Brain microvascular endothelial cell (primary cell): ENCODE measurements around the gene RALGAPA2.

ENCODE experiments used
- DNase-seq: peaks from one replicate; pipeline ENCODE4 v3.0.0-alpha.2; 2020
- H3K27ac ChIP-seq: fragments of 250-450 bp; sonication (Bioruptor Pico); 2 replicates; pipeline ENCODE4 v1.5.1; 2020; ENCODE audit warnings: mild to moderate bottlenecking, moderate library complexity
- H3K27me3 ChIP-seq: fragments of 250-450 bp; sonication (Bioruptor Pico); replicated peaks from 2 replicates; pipeline ENCODE4 v1.5.1; 2020; ENCODE audit warnings: mild to moderate bottlenecking
- H3K36me3 ChIP-seq: fragments of 250-450 bp; sonication (Bioruptor Pico); replicated peaks from 2 replicates; pipeline ENCODE4 v1.5.1; 2020; ENCODE audit warnings: mild to moderate bottlenecking
- H3K4me3 ChIP-seq: 2 replicates; pipeline ENCODE4 v1.5.1; 2011; ENCODE audit warnings: low read depth, mild to moderate bottlenecking, control low read depth, low read length, moderate library complexity
- CTCF ChIP-seq: IDR thresholded peaks from 2 replicates; pipeline ENCODE4 v1.5.1; 2011; ENCODE audit warnings: low read depth, mild to moderate bottlenecking, moderate library complexity, low read length, control low read depth, inconsistent platforms; ENCODE audit errors: missing control alignments
- in situ Hi-C: cut with HindIII; loops from 2 replicates; pipeline ENCODE4 v1.10.0; 2017; ENCODE audit warnings: low sequenced_read_pairs, low pct_ligation_motif_present

The RALGAPA2 gene

DNA sequence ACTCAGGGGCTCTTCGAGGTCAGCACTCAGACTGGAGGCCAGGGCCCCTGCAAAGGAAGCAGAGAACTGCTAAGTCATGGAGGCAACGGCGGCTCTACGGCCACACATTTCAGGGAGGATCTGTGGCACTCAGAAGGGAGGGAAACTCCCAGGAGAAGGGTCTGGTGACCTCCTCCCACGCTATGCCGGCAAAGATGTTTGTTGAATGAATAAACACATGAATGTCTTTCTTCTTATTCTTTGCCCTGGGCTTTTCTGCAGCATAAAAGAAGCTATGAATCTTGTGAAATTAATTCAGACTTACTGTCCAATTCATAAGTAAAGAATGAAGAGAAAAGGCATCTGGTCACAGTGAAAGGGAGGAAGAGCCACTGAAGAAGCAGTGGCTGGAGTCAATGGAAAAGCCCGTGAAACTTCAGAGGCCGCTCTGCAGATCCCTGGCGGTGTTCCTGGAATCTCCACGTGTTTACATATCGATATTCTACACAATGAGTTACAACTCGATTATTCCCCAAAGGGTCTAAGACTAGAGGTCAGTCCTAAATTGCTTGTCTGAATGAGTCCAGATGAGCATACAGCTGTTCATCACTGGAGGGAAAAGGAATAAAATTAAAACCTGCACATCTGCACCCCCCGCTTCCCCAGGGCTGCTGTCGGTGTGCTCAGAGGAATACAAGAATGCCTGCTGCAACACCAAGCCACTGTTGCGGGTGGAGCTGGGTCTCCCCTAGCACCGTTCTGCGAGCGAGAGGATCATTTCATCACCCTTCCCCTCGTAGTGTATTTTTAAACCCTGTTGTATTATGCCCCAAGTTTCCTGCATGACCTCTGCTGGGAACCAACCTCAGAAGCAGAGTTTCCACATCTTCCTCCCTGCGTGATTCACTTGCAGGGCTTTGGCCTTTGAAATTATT lies 319.0 kb downstream of the RALGAPA2 start:
- no peaks in the 10 kb centered on the region for H3K36me3 ChIP-seq
- DNase-seq = peak; percentile 19
- H3K27ac ChIP-seq = no peak overlapping the region
- no peak for TF ChIP-seq CTCF
- in situ Hi-C loops = no loop called here
- H3K27me3 ChIP-seq = no peaks in the 10 kb centered on the region
- H3K4me3 ChIP-seq = no peak overlapping the region

GRCh38 chr20:20391766-20392165 lies 320.7 kb downstream of the RALGAPA2 start:
- no peak for DNase-seq
- in situ Hi-C loops = no loop called here
- Histone ChIP-seq H3K27me3 (no peaks in the 10 kb centered on the region), H3K4me3 (no peak overlapping the region), H3K27ac (no peak overlapping the region), H3K36me3 (no peaks in the 10 kb centered on the region)
- TF ChIP-seq CTCF = no peak

GRCh38 chr20:20391115-20391514 lies 321.3 kb downstream of the RALGAPA2 start:
- no peaks in the 10 kb centered on the region for H3K27me3 ChIP-seq
- H3K27ac ChIP-seq = no peak overlapping the region
- no peak for TF ChIP-seq CTCF
- no peak overlapping the region for H3K4me3 ChIP-seq
- in situ Hi-C loops = no loop called here
- DNase-seq = no peak
- no peaks in the 10 kb centered on the region for H3K36me3 ChIP-seq

- DNase-seq = no peak
- Histone ChIP-seq H3K27me3 (no peaks in the 10 kb centered on the region), H3K36me3 (no peaks in the 10 kb centered on the region), H3K4me3 (no peak overlapping the region), H3K27ac (no peak overlapping the region)
- TF ChIP-seq CTCF = no peak
- in situ Hi-C loops = no loop called here
Measured at GRCh38 chr20:20390393-20390792, 322.1 kb downstream of the RALGAPA2 start.

GRCh38 chr20:20386192-20386591 lies 326.3 kb downstream of the RALGAPA2 start:
- no peak for DNase-seq
- Histone ChIP-seq H3K27me3 (no peaks in the 10 kb centered on the region), H3K27ac (no peak overlapping the region), H3K36me3 (no peaks in the 10 kb centered on the region), H3K4me3 (no peak overlapping the region)
- no peak for TF ChIP-seq CTCF
- in situ Hi-C loops = no loop called here

DNA sequence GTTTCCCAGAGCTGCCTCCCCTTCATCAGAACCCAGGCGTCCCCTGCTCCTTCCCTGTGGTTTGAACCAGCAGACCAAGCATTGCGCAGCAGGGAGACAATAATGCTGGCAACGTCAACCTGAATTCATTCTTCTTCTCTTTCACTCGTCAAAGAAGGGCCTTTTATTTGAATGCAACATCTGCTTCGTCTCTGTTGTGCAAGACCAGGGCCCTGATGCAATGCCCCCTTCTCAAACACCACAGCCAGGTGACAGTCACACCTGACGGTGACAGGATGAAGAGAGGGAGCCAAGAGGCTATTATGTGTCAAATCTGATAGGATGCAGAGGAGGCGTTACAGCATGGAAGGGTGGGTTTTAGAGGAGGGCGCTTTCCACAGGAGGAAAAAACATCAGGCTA lies 336.6 kb downstream of the RALGAPA2 start:
- DNase-seq = no peak
- H3K36me3 ChIP-seq = no peaks in the 10 kb centered on the region
- no peak overlapping the region for H3K27ac ChIP-seq
- in situ Hi-C loops = no loop called here
- no peak overlapping the region for H3K4me3 ChIP-seq
- TF ChIP-seq CTCF = no peak
- peaks cover 31% of the 10 kb centered on the region for H3K27me3 ChIP-seq
